ENCODE data around the gene BRSK1.
A peak's percentile ranks its signal among the peaks of the same experiment; 100 is the strongest.

DNA sequence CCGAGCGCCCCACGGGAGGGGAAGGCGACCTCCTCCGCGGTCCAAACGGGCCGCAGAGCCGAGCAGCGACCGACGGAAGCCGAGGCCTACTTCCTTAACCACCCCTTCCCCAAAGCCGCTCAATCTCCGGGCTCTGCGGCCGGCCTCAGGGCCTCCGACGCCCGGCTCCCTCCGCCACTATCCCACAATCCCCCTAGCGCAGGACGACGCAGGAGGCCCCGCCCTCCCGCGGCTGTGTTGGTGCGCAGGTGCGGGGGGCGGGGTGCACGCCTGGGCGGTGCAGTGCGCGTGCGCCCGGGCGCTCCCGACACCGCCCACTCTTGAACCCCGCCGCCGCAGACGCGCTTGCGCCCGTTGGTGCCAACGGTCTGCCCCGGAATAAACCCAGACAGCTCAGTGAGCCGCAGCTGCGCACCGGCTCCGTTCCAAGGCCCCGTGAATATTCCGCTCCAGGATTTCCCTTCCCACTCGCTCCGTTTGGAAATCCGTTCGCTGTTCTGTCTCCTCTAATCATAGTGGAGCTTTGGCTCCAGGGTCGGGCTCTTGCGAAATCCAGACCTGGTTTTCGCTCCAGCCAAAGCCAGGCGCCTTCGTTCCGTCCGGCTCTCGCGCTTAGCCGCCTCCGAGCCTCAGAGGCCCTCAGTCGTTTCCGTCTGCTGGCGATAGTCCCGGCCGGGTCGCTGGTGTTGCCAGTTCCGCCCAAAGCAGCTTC is 24.8 kb upstream of the BRSK1 start, which contains the start of gene PPP6R1:
- no peak for TF ChIP-seq EZH2phosphoT487 (IDR thresholded peaks at IDR 0.05)
- peak; percentile 31 for TF ChIP-seq EZH2 (IDR thresholded peaks at IDR 0.05)

Data from neural progenitor cell (in vitro differentiated cells).